Activated CD8-positive, alpha-beta T cell treated with anti-CD3 and anti-CD28 coated beads for 36 hours (primary cell): Measurements from ENCODE around the gene FMN1. TPM values are rescaled to one million over a fixed set of nuclear protein-coding genes. Genes with fewer than 3 reads are reported as not detected.

Experiments
- ATAC-seq: fragments of 200-7000 bp; cut with Tn5 transposase; one replicate; pipeline ENCODE4 v1.10.0; 2021; ENCODE audit warnings: mild to moderate bottlenecking, moderate library complexity
- CTCF ChIA-PET: fragments of 350-600 bp; sonication (Branson Sonifier 250); formaldehyde crosslinking; loops from one replicate; lab custom pipeline; 2021; ENCODE audit warnings: antibody characterized with exemption; lab: Charles Lee
- POLR2A ChIA-PET: fragments of 350-600 bp; sonication (Branson Sonifier 250); formaldehyde crosslinking; loops from one replicate; lab custom pipeline; 2021; ENCODE audit warnings: antibody characterized with exemption; lab: Charles Lee
- DNase-seq: peaks from one replicate; pipeline ENCODE4 v3.0.0-alpha.2; 2020
- H3K27ac Mint-ChIP-seq: one replicate; pipeline ENCODE4 v1.8.0; 2021; ENCODE audit warnings: mild to moderate bottlenecking, mixed read lengths
- H3K27me3 Mint-ChIP-seq: one replicate; pipeline ENCODE4 v1.8.0; 2021; ENCODE audit warnings: mixed read lengths
- H3K36me3 Mint-ChIP-seq: one replicate; pipeline ENCODE4 v1.8.0; 2021; ENCODE audit warnings: low read depth, mixed read lengths
- H3K4me1 Mint-ChIP-seq: one replicate; pipeline ENCODE4 v1.8.0; 2021; ENCODE audit warnings: low read depth, mixed read lengths
- H3K4me3 Mint-ChIP-seq: one replicate; pipeline ENCODE4 v1.8.0; 2021; ENCODE audit warnings: mild to moderate bottlenecking, moderate library complexity, mixed read lengths
- H3K9me3 Mint-ChIP-seq: one replicate; pipeline ENCODE4 v1.8.0; 2021; ENCODE audit warnings: mixed read lengths
- intact Hi-C: fragments of 100-400 bp; cut with micrococcal nuclease; formaldehyde crosslinking; loops from one replicate; pipeline ENCODE4 v1.10.0; 2022
- total RNA-seq, 2 experiments: library from RNA; stranded (reverse); gene quantifications; one replicate each; pipeline ENCODE4 v1.2.3, GENCODE V29; 2021
- TF ChIP-seq, protein P1 (sequence below): fragments of 200-600 bp; IDR thresholded peaks from one replicate; pipeline ENCODE4 v1.8.0; 2022; ENCODE audit warnings: antibody characterized with exemption, mild to moderate bottlenecking

Gene FMN1
- total RNA-seq, 2 experiments from 2014 or later: 0.07 TPM; not detected in 1

DNA sequence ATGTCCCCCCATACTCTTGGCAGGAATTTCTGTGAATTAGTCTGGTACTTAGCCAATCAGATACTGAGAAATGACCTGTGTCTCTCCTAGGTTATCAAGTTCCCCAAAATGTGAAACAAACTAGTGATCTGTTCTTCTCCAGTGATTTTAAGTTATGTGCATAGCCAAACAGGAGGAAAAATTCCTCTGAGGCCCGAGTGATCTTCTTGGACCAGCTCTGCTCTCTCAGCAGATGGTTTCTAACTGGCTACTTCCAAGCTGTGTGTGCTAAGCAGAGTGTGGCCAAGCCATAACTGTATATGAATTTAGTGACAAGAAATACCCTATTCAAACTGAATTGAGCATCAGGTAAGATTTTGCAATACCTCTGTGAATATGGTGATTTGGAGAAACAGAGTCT is 387.2 kb downstream of the FMN1 start:
- Mint-ChIP-seq H3K9me3 (peaks cover 8% of the 10 kb centered on the region), H3K27ac (no peak overlapping the region), H3K27me3 (peaks cover 12% of the 10 kb centered on the region), H3K36me3 (no peaks in the 10 kb centered on the region), H3K4me3 (no peak overlapping the region), H3K4me1 (peaks cover 5% of the 10 kb centered on the region)
- TF ChIP-seq, protein P1, sequence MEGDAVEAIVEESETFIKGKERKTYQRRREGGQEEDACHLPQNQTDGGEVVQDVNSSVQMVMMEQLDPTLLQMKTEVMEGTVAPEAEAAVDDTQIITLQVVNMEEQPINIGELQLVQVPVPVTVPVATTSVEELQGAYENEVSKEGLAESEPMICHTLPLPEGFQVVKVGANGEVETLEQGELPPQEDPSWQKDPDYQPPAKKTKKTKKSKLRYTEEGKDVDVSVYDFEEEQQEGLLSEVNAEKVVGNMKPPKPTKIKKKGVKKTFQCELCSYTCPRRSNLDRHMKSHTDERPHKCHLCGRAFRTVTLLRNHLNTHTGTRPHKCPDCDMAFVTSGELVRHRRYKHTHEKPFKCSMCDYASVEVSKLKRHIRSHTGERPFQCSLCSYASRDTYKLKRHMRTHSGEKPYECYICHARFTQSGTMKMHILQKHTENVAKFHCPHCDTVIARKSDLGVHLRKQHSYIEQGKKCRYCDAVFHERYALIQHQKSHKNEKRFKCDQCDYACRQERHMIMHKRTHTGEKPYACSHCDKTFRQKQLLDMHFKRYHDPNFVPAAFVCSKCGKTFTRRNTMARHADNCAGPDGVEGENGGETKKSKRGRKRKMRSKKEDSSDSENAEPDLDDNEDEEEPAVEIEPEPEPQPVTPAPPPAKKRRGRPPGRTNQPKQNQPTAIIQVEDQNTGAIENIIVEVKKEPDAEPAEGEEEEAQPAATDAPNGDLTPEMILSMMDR: no peak
- ATAC-seq (no peak), DNase-seq (no peak)
- ChIA-PET CTCF (no interaction called here), POLR2A (no interaction called here)
- intact Hi-C loops: no loop called here

DNA sequence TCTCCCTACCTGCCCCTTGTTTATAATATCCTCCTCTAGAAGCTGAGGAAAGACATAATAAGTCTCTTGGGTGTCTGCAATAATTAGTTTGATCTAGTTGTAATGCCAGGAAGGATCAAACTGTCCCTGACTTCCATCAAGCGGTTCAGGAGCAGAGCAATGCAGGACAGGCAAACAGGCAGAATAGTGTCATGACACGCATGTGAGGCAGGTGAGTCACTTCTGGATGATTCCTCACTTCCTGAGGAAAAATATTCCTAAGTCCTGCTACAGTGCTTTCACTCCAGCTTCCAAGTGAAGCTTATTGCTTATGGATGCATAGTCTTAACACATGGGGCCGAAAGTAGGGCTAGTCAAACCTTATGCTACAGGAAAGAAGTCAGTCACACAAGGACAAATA is 390.9 kb downstream of the FMN1 start:
- Mint-ChIP-seq H3K9me3 (peaks cover 8% of the 10 kb centered on the region), H3K4me3 (no peak overlapping the region), H3K36me3 (no peaks in the 10 kb centered on the region), H3K27me3 (peaks cover 16% of the 10 kb centered on the region), H3K27ac (no peak overlapping the region), H3K4me1 (peaks cover 8% of the 10 kb centered on the region)
- ChIA-PET CTCF (no interaction called here), POLR2A (no interaction called here)
- intact Hi-C loops: no loop called here
- TF ChIP-seq, protein P1: no peak
- no peak for DNase-seq
- no peak for ATAC-seq

DNA sequence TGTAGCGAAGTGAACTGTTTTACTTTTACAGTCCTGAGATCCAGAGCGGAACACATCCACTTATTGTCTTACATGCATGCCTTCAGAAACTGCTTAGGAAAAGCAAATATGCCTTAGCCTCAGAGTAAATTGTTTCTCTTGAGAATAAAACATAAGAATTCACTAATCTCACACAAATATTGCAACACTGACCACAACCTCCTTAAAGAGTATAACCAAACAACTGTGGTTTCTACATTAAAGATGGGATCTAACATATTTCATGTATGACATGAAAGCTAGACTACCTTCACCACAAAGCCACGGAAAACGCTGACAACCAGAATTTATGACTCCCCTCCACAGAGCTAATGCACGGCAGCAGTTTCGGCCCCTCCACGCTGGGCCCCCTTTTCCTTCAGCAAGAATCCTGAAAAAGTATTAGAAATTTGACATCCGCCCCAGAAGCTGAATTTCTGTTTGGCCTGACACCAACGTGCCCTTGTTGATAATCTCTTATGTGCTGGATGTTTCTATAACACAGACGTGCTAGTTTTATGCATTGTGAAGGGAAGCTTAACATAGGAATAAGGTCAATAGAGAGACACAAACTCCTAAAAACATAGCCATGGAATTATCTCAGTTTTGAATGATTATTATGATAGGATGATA is 392.1 kb downstream of the FMN1 start:
- Mint-ChIP-seq H3K36me3 (no peaks in the 10 kb centered on the region), H3K4me1 (peaks cover 8% of the 10 kb centered on the region), H3K27me3 (peaks cover 16% of the 10 kb centered on the region), H3K27ac (no peak overlapping the region), H3K9me3 (peaks cover 8% of the 10 kb centered on the region), H3K4me3 (no peak overlapping the region)
- CTCF ChIA-PET: no interaction called here
- TF ChIP-seq, protein P1: no peak
- DNase-seq: peak; percentile 29
- POLR2A ChIA-PET: interaction anchor here (0.9 kb wide), 1 partner anchor 8 kb away, joined by 3 read pairs; no protein-coding TSS in a partner anchor
- ATAC-seq: no peak
- intact Hi-C loops: no loop called here

DNA sequence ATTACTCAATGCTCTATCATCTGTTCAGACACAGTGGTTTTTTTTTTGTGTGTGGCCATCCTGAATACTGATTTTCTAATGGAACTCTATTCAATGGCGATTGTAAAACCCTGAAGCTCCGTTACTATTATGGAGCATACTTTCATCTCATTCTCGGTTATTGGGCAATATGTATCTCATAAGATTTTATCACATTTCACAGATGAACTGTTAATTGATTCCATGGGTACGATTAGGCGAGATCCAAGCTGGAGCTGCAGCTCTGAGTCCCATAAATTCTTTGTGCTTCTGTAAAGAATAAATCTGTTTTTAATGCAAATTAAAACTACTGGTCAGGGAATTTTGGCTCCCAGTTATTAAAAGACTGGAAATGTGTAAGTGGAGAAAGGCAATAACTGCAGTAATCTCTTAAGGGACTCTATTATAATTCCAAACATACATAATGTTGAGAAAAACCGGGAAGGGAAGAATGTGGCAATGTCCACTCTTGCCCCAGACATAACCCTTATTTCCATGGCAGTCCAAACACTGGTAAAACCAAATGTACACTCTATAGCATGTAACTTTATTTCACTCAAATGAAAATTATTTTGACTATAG is 394.5 kb downstream of the FMN1 start:
- peaks cover 8% of the 10 kb centered on the region for H3K4me1 Mint-ChIP-seq
- ATAC-seq (no peak), DNase-seq (no peak)
- TF ChIP-seq, protein P1: no peak
- intact Hi-C loops: no loop called here
- ChIA-PET POLR2A (no interaction called here), CTCF (no interaction called here)
- H3K27ac Mint-ChIP-seq: no peak overlapping the region
- no peak overlapping the region for H3K4me3 Mint-ChIP-seq
- H3K27me3 Mint-ChIP-seq: peaks cover 16% of the 10 kb centered on the region
- no peaks in the 10 kb centered on the region for H3K36me3 Mint-ChIP-seq
- H3K9me3 Mint-ChIP-seq: peaks cover 8% of the 10 kb centered on the region

DNA sequence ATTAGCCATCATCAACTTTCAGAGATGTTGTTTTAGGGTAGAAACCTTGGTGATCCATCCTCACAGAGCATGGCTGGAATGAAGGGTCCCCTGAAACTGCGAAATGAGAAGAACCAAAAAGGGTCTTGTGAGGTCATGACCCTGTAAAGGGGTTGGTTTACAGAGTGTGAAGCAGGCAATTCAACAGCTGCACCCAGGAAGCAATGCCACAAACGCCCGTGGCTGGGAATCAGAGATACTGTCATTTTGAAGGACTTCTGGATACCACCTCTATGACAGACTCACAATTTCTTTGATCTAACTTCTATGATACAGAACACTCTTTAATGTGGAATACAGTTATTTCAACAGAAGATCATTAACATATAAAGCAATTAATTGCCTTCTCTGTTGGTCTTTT is 397.7 kb downstream of the FMN1 start:
- DNase-seq (no peak), ATAC-seq (no peak)
- Mint-ChIP-seq H3K4me3 (no peak overlapping the region), H3K4me1 (no peaks in the 10 kb centered on the region), H3K36me3 (no peaks in the 10 kb centered on the region), H3K27ac (no peak overlapping the region), H3K27me3 (peaks cover 1% of the 10 kb centered on the region), H3K9me3 (no peaks in the 10 kb centered on the region)
- TF ChIP-seq, protein P1: no peak
- ChIA-PET CTCF (no interaction called here), POLR2A (no interaction called here)
- intact Hi-C loops: no loop called here
